Left lung (tissue), 10 donors: ENCODE measurements around the gene NUDCD3. TPM values are rescaled to one million over a fixed set of nuclear protein-coding genes. Genes with fewer than 3 reads are reported as not detected.

Source experiments
- ATAC-seq: fragments of 200-7000 bp; cut with Tn5 transposase; one replicate; pipeline ENCODE4 v1.9.1; 2020; ENCODE audit warnings: moderate library complexity
- DNase-seq, 4 donors: peaks; one replicate each; pipeline ENCODE4 v3.0.0-alpha.2; 2013 to 2020
- H3K27ac ChIP-seq, 2 donors: fragments of 200-600 bp; sonication (generic) in 1 of 2; one replicate each; pipeline versions ENCODE4 v1.5.0 to v1.8.0; 2020 to 2021
- H3K27me3 ChIP-seq, 2 donors: fragments of 200-600 bp; sonication (generic) in 1 of 2; one replicate each; pipeline versions ENCODE4 v1.5.0 to v1.8.0; 2020 to 2021
- H3K36me3 ChIP-seq, 2 donors: fragments of 200-600 bp; sonication (generic) in 1 of 2; one replicate each; pipeline versions ENCODE4 v1.5.0 to v1.8.0; 2020 to 2021
- H3K4me1 ChIP-seq, 2 donors: fragments of 200-600 bp; one replicate each; pipeline ENCODE4 v1.8.0; 2021
- H3K4me3 ChIP-seq, 2 donors: fragments of 200-600 bp; sonication (generic) in 1 of 2; one replicate each; pipeline versions ENCODE4 v1.5.0 to v1.8.0; 2020 to 2021; ENCODE audit warnings: mild to moderate bottlenecking in 1 of 2
- H3K9me3 ChIP-seq, 2 donors: fragments of 200-600 bp; sonication (generic) in 1 of 2; one replicate each; pipeline versions ENCODE4 v1.5.0 to v1.8.0; 2020 to 2021
- CTCF ChIP-seq, 2 donors: fragments of 200-600 bp; sonication (generic) in 1 of 2; IDR thresholded peaks; one replicate each; pipeline versions ENCODE4 v1.5.0 to v1.8.0; 2021; ENCODE audit warnings: antibody characterized with exemption in 2 of 2
- intact Hi-C, 2 donors: fragments of 100-400 bp; cut with DNase I; formaldehyde crosslinking; loops; one replicate each; pipeline versions ENCODE4 v1.11.2 to v1.14.2; 2022
- polyA plus RNA-seq, 6 donors: library from polyadenylated mRNA; unstranded; fragments of 120-200 nt; gene quantifications; one replicate each; pipeline ENCODE4 v1.2.1, GENCODE V29; 2013; ENCODE audit not compliant: insufficient read length in 6 of 6
- total RNA-seq, 2 donors: library from RNA; stranded (reverse); fragmentation: NEBNext Ultra II Directional; extraction: Animal tissue kit (Norgen Biotek cat#: 25700); gene quantifications; one replicate each; pipeline ENCODE4 v1.2.1, GENCODE V29; 2021
- donor health status: DM: no; HTN: yes; CAD: no.
- donor health status: DM: no; HTN: no; CAD: no.

NUDCD3 gene
- total and polyA plus RNA-seq, 8 donors = 88.6 to 101 (median 90.7) TPM

- no peaks in the 10 kb centered on the region for H3K27me3 ChIP-seq
- no peak for ATAC-seq
- peaks cover 0 to 6% of the 10 kb centered on the region in 2 donors for H3K36me3 ChIP-seq
- no peak for DNase-seq
- no peaks in the 10 kb centered on the region for H3K9me3 ChIP-seq
- no peak overlapping the region for H3K27ac ChIP-seq
- intact Hi-C loops = no loop called here
- no peak overlapping the region for H3K4me3 ChIP-seq
- no peak for TF ChIP-seq CTCF (IDR thresholded peaks at IDR 0.05)
- no peaks in the 10 kb centered on the region for H3K4me1 ChIP-seq
Observed at GRCh38 chr7:44439926-44440325, 50.5 kb downstream of the NUDCD3 start.

GRCh38 chr7:44438816-44439215 lies 51.6 kb downstream of the NUDCD3 start:
- peaks cover 0 to 1% of the 10 kb centered on the region in 2 donors for H3K36me3 ChIP-seq
- ATAC-seq (no peak), DNase-seq (no peak)
- no peak overlapping the region for H3K4me3 ChIP-seq
- H3K4me1 ChIP-seq = no peaks in the 10 kb centered on the region
- H3K9me3 ChIP-seq = no peaks in the 10 kb centered on the region
- no peak for TF ChIP-seq CTCF (IDR thresholded peaks at IDR 0.05)
- no peaks in the 10 kb centered on the region for H3K27me3 ChIP-seq
- intact Hi-C loops = no loop called here
- H3K27ac ChIP-seq = no peak overlapping the region

- Histone ChIP-seq H3K4me3 (no peak overlapping the region), H3K27ac (no peak overlapping the region), H3K36me3 (no peaks in the 10 kb centered on the region), H3K4me1 (no peaks in the 10 kb centered on the region), H3K9me3 (no peaks in the 10 kb centered on the region), H3K27me3 (no peaks in the 10 kb centered on the region)
- ATAC-seq = no peak
- DNase-seq = no peak
- intact Hi-C loops = no loop called here
- no peak for TF ChIP-seq CTCF (IDR thresholded peaks at IDR 0.05)
Observed at GRCh38 chr7:44434201-44434600, 56.3 kb downstream of the NUDCD3 start.

GRCh38 chr7:44433255-44434022 lies 57.0 kb downstream of the NUDCD3 start:
- DNase-seq (no peak), ATAC-seq (no peak)
- Histone ChIP-seq H3K4me1 (no peaks in the 10 kb centered on the region), H3K36me3 (no peaks in the 10 kb centered on the region), H3K27me3 (no peaks in the 10 kb centered on the region), H3K27ac (no peak overlapping the region), H3K9me3 (no peaks in the 10 kb centered on the region), H3K4me3 (no peak overlapping the region)
- intact Hi-C loops = no loop called here
- TF ChIP-seq CTCF (IDR thresholded peaks at IDR 0.05) = no peak

GRCh38 chr7:44432381-44432977 lies 58.0 kb downstream of the NUDCD3 start:
- H3K4me3 ChIP-seq = no peak overlapping the region
- H3K4me1 ChIP-seq = no peaks in the 10 kb centered on the region
- no peaks in the 10 kb centered on the region for H3K27me3 ChIP-seq
- no peak for TF ChIP-seq CTCF (IDR thresholded peaks at IDR 0.05)
- intact Hi-C loops = no loop called here
- no peaks in the 10 kb centered on the region for H3K9me3 ChIP-seq
- peaks cover 0 to 3% of the 10 kb centered on the region in 2 donors for H3K36me3 ChIP-seq
- no peak overlapping the region for H3K27ac ChIP-seq
- ATAC-seq (no peak), DNase-seq (no peak)
